Left ventricle myocardium inferior (tissue), 1 donor: Measurements from ENCODE around the gene TMEM231. TPM values are rescaled to one million over a fixed set of nuclear protein-coding genes. Genes with fewer than 3 reads are reported as not detected.
"Not testable (repeated sequence)": the region's sequence is repeated elsewhere in the genome, so short reads cannot be mapped to it uniquely, and the experiment has no call there.

Experiments
- DNase-seq: peaks from one replicate; pipeline ENCODE4 v3.0.0-alpha.2; 2020
- H3K27ac ChIP-seq: fragments of 200-600 bp; replicated peaks from 2 replicates; pipeline ENCODE4 v1.8.0; 2021
- H3K27me3 ChIP-seq: fragments of 200-600 bp; 2 replicates; pipeline ENCODE4 v1.8.0; 2021; ENCODE audit warnings: low read depth
- H3K36me3 ChIP-seq: fragments of 200-600 bp; 2 replicates; pipeline ENCODE4 v1.8.0; 2021
- H3K4me1 ChIP-seq: fragments of 200-600 bp; 2 replicates; pipeline ENCODE4 v1.8.0; 2021
- H3K4me3 ChIP-seq: fragments of 200-600 bp; 2 replicates; pipeline ENCODE4 v1.8.0; 2021; ENCODE audit warnings: mild to moderate bottlenecking, moderate library complexity
- H3K9me3 ChIP-seq: fragments of 200-600 bp; replicated peaks from 2 replicates; pipeline ENCODE4 v1.8.0; 2021
- CTCF ChIP-seq: fragments of 200-600 bp; IDR thresholded peaks from 2 replicates; pipeline ENCODE4 v1.8.0; 2021; ENCODE audit warnings: antibody characterized with exemption, mild to moderate bottlenecking, borderline replicate concordance
- intact Hi-C: fragments of 100-400 bp; cut with micrococcal nuclease; formaldehyde crosslinking; loops from one replicate; pipeline ENCODE4 v1.11.0; 2022
- total RNA-seq: library from RNA; stranded (reverse); fragmentation: NEBNext Ultra II Directional; extraction: Animal tissue kit (Norgen Biotek cat#: 25700); gene quantifications from one replicate; pipeline ENCODE4 v1.2.1, GENCODE V29; 2021
- donor health status: DM: no; HTN: yes; CAD: no; lungs with severe emphysema.

The TMEM231 gene
- total RNA-seq, 1 donor from 2014 or later = 6.6 TPM

GRCh38 chr16:75552951-75553350, 3.1 kb downstream of the TMEM231 start:
- TF ChIP-seq CTCF = no peak

GRCh38 chr16:75550211-75550662, 5.8 kb downstream of the TMEM231 start:
- intact Hi-C loops = no loop called here
- no peaks in the 10 kb centered on the region for H3K9me3 ChIP-seq
- H3K4me3 ChIP-seq = peak overlapping the region; percentile 28
- DNase-seq = no peak
- H3K36me3 ChIP-seq = no peaks in the 10 kb centered on the region
- peak; percentile 67 for TF ChIP-seq CTCF
- H3K4me1 ChIP-seq = peaks cover 14% of the 10 kb centered on the region
- peak overlapping the region; percentile 76 for H3K27ac ChIP-seq
- no peaks in the 10 kb centered on the region for H3K27me3 ChIP-seq

More at GRCh38 chr16:75552951-75553350, 3.1 kb downstream of the TMEM231 start:
- Histone ChIP-seq H3K4me1 (peaks cover 31% of the 10 kb centered on the region), H3K27me3 (no peaks in the 10 kb centered on the region), H3K27ac (peak overlapping the region; percentile 57), H3K9me3 (no peaks in the 10 kb centered on the region), H3K36me3 (no peaks in the 10 kb centered on the region), H3K4me3 (no peak overlapping the region)
- intact Hi-C loops = no loop called here
- DNase-seq = no peak

- not testable (repeated sequence) for H3K9me3 ChIP-seq, H3K27me3 ChIP-seq, H3K36me3 ChIP-seq, H3K4me1 ChIP-seq, DNase-seq, H3K4me3 ChIP-seq, H3K27ac ChIP-seq
- intact Hi-C loops = loop anchor here (2.0 kb wide), 1 partner anchor 30 kb away; no protein-coding TSS in a partner anchor
Measured at GRCh38 chr16:75548456-75548855, 7.6 kb downstream of the TMEM231 start.

GRCh38 chr16:75546293-75546692, 9.8 kb downstream of the TMEM231 start:
- DNase-seq = no peak
- no peak overlapping the region for H3K4me3 ChIP-seq
- intact Hi-C loops = no loop called here
- H3K9me3 ChIP-seq = no peaks in the 10 kb centered on the region
- H3K27me3 ChIP-seq = no peaks in the 10 kb centered on the region
- H3K36me3 ChIP-seq = peaks cover 14% of the 10 kb centered on the region
- no peak overlapping the region for H3K27ac ChIP-seq
- H3K4me1 ChIP-seq = no peaks in the 10 kb centered on the region
- no peak for TF ChIP-seq CTCF

- H3K27me3 ChIP-seq, H3K27ac ChIP-seq, H3K4me1 ChIP-seq, H3K4me3 ChIP-seq, DNase-seq, intact Hi-C loops, H3K9me3 ChIP-seq: not testable (repeated sequence)
- H3K36me3 ChIP-seq = peaks cover 14% of the 10 kb centered on the region
Measured at GRCh38 chr16:75545879-75546278, 10.2 kb downstream of the TMEM231 start.

GRCh38 chr16:75542462-75542861, 13.6 kb downstream of the TMEM231 start:
- H3K27me3 ChIP-seq, H3K9me3 ChIP-seq, intact Hi-C loops, DNase-seq, H3K4me3 ChIP-seq, H3K27ac ChIP-seq: not testable (repeated sequence)
- H3K4me1 ChIP-seq = peaks cover 14% of the 10 kb centered on the region
- peaks cover 14% of the 10 kb centered on the region for H3K36me3 ChIP-seq

GRCh38 chr16:75541236-75541635, 14.8 kb downstream of the TMEM231 start:
- H3K4me1 ChIP-seq = peaks cover 14% of the 10 kb centered on the region
- intact Hi-C loops = no loop called here
- H3K27me3 ChIP-seq = no peaks in the 10 kb centered on the region
- TF ChIP-seq CTCF = no peak
- peaks cover 14% of the 10 kb centered on the region for H3K36me3 ChIP-seq
- no peaks in the 10 kb centered on the region for H3K9me3 ChIP-seq
- H3K4me3 ChIP-seq = no peak overlapping the region
- no peak for DNase-seq
- no peak overlapping the region for H3K27ac ChIP-seq

GRCh38 chr16:75538882-75539565, 17.0 kb downstream of the TMEM231 start:
- DNase-seq, H3K27me3 ChIP-seq, H3K4me3 ChIP-seq, H3K9me3 ChIP-seq, H3K36me3 ChIP-seq, intact Hi-C loops: not testable (repeated sequence)
- peaks cover 14% of the 10 kb centered on the region for H3K4me1 ChIP-seq
- peak overlapping the region; percentile 73 for H3K27ac ChIP-seq
